GM19240 (cell line): ENCODE measurements around the gene CES4A.
"Not testable (repeated sequence)": the region's sequence is repeated elsewhere in the genome, so short reads cannot be mapped to it uniquely, and the experiment has no call there.

Experiments
- DNase-seq: peaks from one replicate; pipeline ENCODE4 v3.0.0; 2011; ENCODE audit warnings: low spot score; ENCODE audit not compliant: insufficient read length

CES4A gene

DNA sequence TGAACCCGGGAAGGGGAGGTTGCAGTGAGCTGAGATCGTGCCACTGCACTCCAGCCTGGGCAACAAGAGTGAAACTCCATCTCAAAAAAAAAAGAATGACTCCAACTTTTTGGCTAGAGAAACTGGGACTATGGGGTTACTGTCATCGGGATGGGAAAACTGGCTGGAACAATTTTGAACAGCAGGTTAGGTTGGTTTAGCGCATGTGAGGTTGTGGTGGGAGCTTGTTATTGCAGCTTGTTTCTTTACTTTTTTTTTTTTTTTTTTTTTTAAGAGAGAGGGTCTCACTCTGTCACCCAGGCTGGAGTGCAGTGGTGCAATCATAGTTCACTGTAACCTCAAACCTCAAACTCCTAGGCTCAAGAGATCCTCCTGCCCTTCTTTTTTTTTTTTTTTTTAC is 53.1 kb downstream of the CES4A start:
- DNase-seq, result not testable (repeated sequence)

DNA sequence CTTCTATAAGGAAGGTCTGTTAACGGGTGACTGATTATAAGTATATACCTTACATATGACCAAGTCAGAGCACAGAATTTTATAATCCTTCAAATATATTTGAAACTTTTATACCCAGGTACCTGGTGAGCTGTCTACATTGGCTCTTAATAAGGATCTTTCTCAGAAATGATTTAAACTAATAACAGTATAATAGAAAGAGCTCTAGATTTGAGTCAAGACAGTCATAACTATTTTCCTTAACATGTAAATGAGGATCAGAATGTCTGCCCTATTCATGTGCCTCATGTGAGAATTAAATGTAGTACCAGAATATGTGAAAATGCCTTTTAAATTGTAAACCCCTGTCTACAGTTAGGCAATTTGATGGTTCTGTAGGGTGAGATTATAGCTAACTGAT is 55.0 kb downstream of the CES4A start:
- DNase-seq, result no peak

DNA sequence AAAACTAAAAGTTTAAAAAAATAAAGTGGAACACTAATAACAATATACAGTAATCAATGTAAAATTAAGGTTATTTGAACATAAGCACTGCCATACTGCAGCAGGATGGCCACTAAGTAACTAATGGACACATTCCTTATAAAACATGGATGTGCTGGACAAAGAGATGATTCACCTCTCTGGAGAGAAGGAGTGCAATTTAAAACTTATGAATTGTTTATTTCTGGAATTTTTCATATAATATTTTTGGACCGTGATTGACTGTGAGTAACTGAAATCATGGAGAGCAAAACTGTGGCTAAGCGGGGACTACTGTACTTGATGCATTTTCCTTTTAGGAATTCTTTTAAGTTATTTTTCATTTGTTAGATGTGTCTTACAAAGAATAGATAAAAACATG is 62.4 kb downstream of the CES4A start:
- DNase-seq, result no peak

DNA sequence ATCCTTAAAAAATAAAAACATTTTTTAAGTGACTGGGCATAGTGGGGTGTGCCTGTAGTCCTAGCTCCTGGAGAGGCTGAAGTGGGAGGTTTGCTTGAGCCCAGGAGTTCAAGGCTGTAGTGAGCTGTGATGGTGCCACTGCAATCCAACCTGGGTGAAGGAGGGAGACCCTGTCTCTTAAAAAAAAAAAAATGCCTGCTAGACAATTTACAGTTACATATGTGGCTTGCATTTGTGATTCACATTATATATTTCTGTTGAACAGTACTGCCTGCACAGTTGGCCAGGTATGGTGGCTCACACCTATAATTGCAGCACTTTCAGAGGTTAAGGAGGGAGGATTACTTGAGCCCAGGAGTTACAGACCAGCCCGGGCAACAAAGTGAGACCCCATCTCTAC is 64.0 kb downstream of the CES4A start:
- DNase-seq, result no peak

DNA sequence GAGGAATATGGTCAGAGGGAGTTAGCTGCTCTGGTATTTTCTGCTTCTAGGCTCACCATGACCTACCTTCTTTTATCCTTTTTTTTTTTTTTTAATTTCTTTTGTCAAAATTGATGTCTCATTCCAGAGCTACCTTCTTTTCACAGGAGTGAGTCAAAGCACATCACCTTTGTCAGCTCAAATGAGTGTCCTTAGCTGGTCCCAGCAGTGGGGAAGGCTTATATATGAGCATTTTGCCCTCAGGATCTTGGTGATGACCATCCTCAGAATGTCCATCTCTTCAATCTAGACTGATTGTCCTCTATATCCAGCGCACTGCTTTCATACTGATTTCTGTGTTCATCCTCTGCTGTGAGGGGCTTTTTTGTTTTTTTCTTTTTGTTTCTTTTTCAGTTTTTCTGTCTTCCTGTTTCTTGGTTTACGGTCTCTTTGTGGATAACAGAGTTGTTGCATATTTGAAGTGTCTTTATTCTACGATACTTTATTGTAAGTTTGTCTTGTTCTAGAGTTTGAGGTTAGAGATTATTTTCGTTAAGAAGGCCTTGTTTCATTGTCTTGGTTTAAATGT is 65.5 kb downstream of the CES4A start:
- no peak for DNase-seq

GRCh38 chr16:67054901-67055300 is 66.5 kb downstream of the CES4A start:
- DNase-seq, result no peak

DNA sequence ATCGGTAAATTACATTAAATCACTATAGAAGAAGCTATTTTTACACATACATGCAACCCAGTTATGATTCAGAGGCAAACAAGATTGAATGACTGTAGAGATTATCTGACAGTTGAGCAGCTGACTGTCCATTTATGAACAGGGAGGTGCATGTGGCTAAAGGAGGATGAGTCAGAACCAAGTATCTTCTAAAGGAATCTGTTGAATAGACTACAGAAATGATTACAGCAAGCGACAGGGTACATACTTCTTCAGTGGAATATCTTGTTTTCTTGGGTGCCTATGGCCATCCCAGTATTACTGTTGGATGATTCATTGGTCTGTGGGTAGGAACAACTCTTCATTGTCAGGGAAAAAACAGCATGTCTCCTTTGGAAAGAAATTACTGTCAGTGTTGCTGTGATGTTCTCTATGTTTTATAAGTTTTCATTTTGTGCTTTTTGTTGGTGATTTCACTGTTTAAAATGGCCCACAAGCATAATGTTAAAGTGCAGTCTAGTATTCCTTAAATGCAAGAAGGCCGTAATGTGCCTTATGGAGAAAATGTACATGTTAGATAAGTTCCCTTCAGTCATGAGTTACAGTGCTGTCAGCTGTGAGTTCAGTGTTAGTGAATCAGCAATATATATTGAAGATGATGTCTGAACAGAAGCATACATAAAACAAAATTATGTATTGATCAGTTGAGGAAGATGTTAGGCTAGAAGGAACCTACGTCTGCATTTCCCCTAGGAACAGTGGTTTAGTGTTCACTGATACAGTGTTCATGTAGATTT is 67.5 kb downstream of the CES4A start:
- DNase-seq, result no peak
